GM18517 (cell line): ENCODE data around the gene LEMD2.

Source experiments
- ATAC-seq: cut with Tn5 transposase; IDR thresholded peaks from one replicate; pipeline ENCODE4 v1.9.1; 2021; ENCODE audit warnings: mild to moderate bottlenecking, moderate library complexity; ENCODE audit not compliant: unreplicated experiment

Gene LEMD2

GRCh38 chr6:33724102-33725023 lies 64.6 kb downstream of the LEMD2 start:
- no peak for ATAC-seq

GRCh38 chr6:33723371-33724085 lies 65.4 kb downstream of the LEMD2 start:
- ATAC-seq, result no peak

- no peak for ATAC-seq
Observed at GRCh38 chr6:33722103-33722623, 66.8 kb downstream of the LEMD2 start.

- no peak for ATAC-seq
Observed at GRCh38 chr6:33721508-33721907, 67.4 kb downstream of the LEMD2 start.
